NCI-H82 (cell line): ENCODE results near the gene FADS3.

Source experiments
- DNase-seq: peaks from one replicate; lab custom pipeline; 2025; lab: John Stamatoyannopoulos, UW

The FADS3 gene

DNA sequence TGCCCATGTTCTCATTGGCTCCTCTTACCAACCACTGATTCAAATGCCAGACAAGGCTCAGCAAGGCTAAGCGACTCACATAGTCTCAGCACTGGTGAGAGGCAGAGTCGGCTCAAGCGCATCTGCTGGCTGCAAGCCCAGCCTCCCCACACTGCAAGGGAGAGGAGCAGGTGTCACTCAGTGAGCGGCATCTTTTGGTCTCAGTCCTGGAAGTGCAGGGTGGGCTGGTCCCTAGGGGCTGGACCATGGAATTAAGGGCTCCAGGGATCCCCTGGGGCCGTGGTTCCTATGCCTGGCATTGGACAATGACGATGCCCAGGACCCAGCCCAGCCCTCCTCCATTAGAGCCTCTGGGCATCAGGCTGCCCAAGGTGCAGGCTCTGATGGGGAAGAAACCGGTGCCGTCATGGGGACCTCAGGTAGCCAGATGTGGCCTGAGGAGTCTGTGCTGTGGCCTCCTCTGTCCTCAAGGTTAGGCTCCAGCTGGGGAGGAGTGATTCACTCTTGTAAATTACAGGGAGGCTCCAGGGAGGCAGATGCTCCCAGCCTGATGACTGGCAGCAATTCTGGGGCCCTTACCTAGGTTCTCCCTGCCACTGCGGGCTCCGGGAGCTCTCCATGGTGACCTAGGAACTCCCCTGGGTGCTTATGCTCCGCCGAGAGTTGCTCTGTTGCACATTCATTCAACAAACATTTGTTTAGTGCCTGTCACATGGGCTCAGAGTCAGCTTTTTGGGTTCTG is 35.2 kb downstream of the FADS3 start:
- no peak for DNase-seq

DNA sequence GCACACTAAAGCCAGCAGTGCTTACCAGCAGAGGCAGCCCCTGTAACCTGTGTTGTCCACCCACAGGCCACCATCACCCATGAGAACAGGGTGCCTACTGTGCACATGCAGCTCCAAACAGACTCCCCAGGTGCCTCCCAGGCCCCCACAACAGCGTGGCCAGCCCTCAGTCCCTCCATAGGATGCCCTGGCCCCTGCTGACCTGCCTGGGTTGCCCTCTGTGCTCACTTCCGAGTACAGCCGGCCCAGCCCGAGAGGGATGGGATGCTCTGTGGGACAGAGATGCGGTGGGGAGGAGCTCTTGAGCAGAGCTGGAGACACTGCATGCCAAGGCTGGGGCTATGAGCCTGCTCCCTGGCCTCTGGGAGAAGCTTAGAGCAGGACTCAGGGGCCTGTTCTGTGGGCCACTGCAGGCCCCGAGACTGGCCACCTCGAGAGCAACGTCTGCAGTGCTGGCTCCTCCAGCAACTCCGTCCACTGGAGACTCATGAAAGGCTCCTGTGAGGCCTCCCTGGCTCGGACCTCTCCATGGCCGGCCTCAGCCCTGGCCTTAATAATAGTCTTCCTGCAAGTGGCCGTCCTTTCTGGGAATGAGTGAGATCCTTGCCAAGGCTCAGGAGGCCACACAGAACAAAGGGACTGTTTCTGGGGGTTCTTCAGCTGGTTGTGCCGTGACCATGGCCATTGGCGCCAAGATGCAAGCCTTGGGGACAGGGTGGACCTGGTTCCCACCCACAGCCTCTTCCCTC is 36.2 kb downstream of the FADS3 start:
- no peak for DNase-seq

DNA sequence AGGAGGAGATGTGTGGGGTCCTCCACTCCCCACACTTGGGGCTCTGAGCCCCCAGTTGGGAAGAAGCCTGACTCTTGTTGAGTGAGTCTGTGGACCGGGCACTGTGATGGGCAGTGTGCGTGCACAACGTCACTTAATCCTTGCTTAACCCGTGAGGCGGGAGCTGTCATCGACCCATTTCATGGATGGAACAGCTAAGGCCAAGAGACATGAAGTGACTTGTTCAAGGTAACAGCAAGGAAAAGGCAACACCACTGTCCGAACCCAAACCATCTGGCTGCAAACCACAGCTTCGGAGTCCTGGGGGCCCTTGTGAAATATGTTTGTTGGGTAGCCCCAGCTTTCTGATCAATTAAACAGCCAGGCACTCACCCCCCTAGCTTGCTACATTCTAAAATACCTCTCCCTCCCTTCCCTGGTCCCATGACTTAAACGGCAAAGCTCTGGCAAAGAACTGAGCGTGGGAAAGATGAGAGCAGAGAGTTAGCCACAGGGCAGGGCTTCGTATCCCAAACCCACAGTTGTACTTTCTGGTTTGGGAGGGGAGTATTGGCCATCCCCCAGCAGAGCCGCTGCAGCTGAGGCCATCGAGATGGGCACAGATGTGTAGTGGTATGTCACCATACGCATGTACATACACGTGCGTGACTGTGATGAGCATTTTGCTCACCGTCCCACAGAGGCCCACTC is 37.0 kb downstream of the FADS3 start:
- no peak for DNase-seq

DNA sequence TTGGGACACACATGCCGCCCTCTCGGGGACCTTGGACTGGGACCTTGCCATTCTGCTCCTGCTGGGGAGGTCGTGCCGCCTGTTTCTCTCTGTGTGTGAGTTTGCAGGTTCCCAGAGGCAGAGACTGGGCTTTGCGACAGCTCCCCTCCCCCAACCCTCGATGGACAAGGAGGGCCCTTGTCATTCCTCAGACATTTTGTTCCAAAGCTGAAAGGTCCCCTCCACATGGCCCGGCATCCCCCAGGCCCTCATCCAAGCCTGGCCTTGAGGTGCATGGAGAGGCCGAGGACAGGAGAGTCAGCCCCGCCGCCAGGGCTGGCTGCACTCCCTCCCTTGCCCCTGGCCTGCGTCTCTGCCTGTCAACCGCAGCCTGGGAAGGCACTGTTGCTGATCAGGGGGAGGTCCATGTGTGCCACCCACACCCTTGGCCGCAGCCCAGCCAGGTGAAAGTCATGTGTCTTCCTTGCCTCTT is 37.6 kb downstream of the FADS3 start:
- DNase-seq: no peak

- DNase-seq: no peak
Measured at GRCh38 chr11:61851900-61852295, 39.4 kb downstream of the FADS3 start.

DNA sequence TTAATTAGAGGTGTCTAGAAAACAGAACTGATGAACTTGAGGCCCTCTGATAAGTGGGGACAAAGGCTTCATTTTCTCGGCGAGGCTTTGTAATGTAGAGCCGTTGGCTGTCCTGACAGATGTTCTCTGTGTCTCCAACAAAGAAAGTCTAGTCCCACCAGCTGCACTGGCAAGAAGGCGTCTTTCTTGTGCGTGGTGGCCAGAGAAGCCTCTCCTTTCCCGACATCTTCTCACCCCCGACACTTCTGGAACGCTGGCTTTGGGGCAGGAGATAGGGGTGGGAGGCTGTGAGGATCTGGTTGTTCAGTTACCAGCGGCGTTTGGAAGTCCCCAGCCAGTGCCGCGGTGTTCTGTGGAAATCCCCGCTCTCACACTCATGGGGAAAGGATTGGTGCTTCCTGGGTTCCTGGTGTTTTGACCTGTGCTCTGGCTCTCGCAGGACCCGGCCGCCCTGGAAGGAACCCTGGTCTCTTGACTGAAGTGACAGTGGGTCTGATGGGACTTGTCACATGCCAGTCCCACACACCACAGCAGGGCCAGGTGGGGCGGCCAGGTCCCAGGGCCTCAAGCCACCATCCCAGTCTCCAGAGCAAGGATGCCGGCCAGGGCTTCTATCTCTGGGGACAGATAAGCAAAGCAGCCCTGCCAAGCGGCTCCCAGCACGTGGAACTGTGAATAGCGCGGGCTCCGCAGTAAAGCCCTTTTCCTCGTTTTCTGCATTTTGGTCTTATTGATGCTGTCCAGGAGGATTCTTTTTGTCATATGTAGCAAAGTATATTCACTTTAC is 40.0 kb downstream of the FADS3 start:
- DNase-seq: no peak

GRCh38 chr11:61850687-61851086 is 40.7 kb downstream of the FADS3 start:
- no peak for DNase-seq

GRCh38 chr11:61848631-61849030 is 42.7 kb downstream of the FADS3 start:
- no peak for DNase-seq

- DNase-seq: no peak
Measured at GRCh38 chr11:61847914-61848581, 43.3 kb downstream of the FADS3 start.

GRCh38 chr11:61846362-61847020 is 44.9 kb downstream of the FADS3 start:
- DNase-seq: no peak

- DNase-seq: no peak
Measured at GRCh38 chr11:61844909-61845565, 46.3 kb downstream of the FADS3 start.

GRCh38 chr11:61842528-61842820 is 48.9 kb downstream of the FADS3 start:
- no peak for DNase-seq

GRCh38 chr11:61841636-61842527 is 49.5 kb downstream of the FADS3 start:
- DNase-seq: no peak

DNA sequence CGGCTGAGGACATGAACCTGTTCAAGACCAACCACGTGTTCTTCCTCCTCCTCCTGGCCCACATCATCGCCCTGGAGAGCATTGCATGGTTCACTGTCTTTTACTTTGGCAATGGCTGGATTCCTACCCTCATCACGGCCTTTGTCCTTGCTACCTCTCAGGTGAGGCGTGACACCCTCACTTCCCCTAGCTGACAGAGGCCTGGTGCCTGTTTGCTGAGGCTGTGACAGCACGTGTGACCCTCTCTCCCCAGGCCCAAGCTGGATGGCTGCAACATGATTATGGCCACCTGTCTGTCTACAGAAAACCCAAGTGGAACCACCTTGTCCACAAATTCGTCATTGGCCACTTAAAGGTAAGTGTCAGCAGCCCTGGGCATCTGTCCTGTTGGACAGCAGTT is 51.0 kb downstream of the FADS3 start:
- DNase-seq: no peak

DNA sequence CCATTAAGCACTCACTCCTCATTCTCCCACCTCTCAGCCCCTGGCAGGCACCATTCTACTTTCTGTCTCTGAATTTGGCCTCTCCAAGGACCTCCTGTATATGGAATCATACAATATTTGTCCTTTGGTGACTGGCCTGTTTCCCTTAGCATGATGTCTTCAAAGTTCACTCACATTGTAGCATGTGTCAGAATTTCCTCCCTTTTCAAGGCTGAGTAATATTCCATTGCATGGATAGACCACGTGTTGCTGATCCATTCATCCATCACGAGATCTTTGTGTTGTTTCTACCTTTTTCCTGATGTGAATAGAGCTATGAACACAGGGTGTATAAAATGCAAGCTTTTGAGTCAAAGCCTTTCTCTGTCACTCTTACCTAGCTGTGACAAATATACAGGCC is 51.6 kb downstream of the FADS3 start:
- no peak for DNase-seq

DNA sequence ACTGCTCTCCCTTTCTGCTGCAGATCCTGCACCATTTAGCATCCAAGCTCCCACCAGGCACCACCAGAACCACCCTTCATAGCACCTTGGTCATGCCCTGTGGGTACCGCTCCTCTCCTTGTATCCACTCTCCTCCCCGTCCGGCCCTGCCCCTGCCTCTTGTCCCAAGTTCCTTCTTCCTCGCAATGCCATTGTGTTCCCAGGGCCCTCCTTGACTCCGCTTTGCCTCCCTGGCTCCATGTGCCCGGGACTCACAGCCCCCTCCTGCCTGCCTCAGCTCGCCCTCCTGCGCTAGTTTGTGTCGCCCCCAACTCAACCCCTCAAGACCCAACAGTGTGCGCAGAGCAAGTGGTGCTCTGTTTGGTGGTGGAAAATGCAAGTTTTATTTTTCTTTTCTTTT is 52.4 kb downstream of the FADS3 start:
- DNase-seq: no peak

DNA sequence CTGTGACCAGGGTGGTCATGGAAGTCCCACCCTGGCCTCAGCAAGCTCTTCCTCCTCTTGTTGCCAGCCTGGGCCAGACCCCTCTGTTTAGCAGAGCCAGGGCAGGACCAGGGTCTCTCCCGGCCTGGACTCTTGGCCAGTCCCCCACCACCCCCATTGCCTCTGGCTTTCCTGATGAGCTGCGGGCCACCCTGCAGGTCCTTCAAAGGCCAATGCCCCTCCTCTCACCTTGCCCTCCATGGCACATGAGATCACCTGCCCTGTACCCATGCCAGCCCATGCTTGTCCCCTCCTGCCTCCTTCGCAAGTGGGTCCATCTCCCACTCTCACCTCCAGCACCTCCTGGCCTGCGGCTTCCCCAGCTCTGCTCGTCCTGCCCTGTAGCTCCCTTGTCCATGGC is 52.8 kb downstream of the FADS3 start:
- DNase-seq: no peak

- DNase-seq: no peak
Measured at GRCh38 chr11:61837411-61838005, 53.8 kb downstream of the FADS3 start.

DNA sequence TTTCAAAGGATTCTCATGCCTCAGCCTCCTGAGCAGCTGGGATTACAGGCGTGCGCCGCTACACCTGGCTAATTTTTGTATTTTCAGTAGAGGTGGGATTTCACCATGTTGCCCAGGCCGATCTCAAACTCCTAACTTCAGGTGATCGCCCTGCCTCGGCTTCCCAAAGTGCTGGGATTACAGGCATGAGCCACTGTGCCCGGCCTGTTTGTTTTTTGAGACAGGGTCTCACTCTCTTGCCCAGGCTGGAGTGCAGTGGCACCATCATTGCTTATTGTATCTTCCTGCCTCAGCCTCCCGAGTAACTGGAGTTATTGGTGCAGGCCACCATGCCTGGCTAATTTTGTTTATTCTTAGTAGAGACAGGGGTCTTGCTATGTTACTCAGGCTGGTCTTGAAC is 55.2 kb downstream of the FADS3 start:
- no peak for DNase-seq
